GM23338 (cell line): ENCODE data around the gene ATP9B. TPM values are rescaled to one million over a fixed set of nuclear protein-coding genes. Genes with fewer than 3 reads are reported as not detected.

ENCODE experiments used
- ATAC-seq: fragments of 200-7000 bp; cut with Tn5 transposase; 3 replicates; pipeline ENCODE4 v1.9.1; 2020
- DNase-seq: peaks from one replicate; pipeline ENCODE4 v3.0.0-alpha.2; 2015; ENCODE audit warnings: low spot score
- H2AFZ ChIP-seq: fragments of 200-600 bp; sonication (generic); 2 replicates; pipeline ENCODE4 v1.8.0; 2016; ENCODE audit warnings: antibody characterized with exemption, mild to moderate bottlenecking, moderate library complexity
- H3F3A ChIP-seq: fragments of 200-600 bp; sonication (generic); replicated peaks from 2 replicates; pipeline ENCODE4 v1.8.0; 2017; ENCODE audit warnings: antibody characterized with exemption, mixed run types, low read depth
- H3K27ac ChIP-seq: fragments of 200-600 bp; sonication (generic); 2 replicates; pipeline ENCODE4 v1.6.1; 2016; ENCODE audit warnings: low read depth
- H3K27me3 ChIP-seq: fragments of 200-600 bp; sonication (generic); 2 replicates; pipeline ENCODE4 v1.8.0; 2016; ENCODE audit warnings: mild to moderate bottlenecking, mixed run types, moderate library complexity; ENCODE audit not compliant: insufficient read depth
- H3K36me3 ChIP-seq: fragments of 200-600 bp; sonication (generic); 2 replicates; pipeline ENCODE4 v1.8.0; 2016; ENCODE audit warnings: mild to moderate bottlenecking; ENCODE audit not compliant: insufficient read depth
- H3K4me1 ChIP-seq: fragments of 200-600 bp; sonication (generic); 2 replicates; pipeline ENCODE4 v1.8.0; 2016; ENCODE audit warnings: mild to moderate bottlenecking, moderate library complexity; ENCODE audit not compliant: insufficient read depth
- H3K4me2 ChIP-seq: fragments of 200-600 bp; sonication (generic); 2 replicates; pipeline ENCODE4 v1.7.1; 2017; ENCODE audit warnings: mixed run types
- H3K4me3 ChIP-seq: fragments of 200-600 bp; sonication (generic); 2 replicates; pipeline ENCODE4 v1.6.1; 2016; ENCODE audit warnings: mixed run types
- H3K79me2 ChIP-seq: fragments of 200-600 bp; sonication (generic); replicated peaks from 2 replicates; pipeline ENCODE4 v1.8.0; 2017; ENCODE audit warnings: mild to moderate bottlenecking; ENCODE audit not compliant: insufficient read depth
- H3K9me2 ChIP-seq: fragments of 200-600 bp; sonication (generic); 2 replicates; pipeline ENCODE4 v1.8.0; 2017; ENCODE audit not compliant: insufficient read depth
- H4K20me1 ChIP-seq: fragments of 200-600 bp; sonication (generic); replicated peaks from 2 replicates; pipeline ENCODE4 v1.8.0; 2017; ENCODE audit warnings: mild to moderate bottlenecking; ENCODE audit not compliant: insufficient read depth
- H3K27ac Mint-ChIP-seq: 2 replicates; pipeline ENCODE4 v1.8.0; 2020; ENCODE audit warnings: inconsistent platforms, mild to moderate bottlenecking, moderate library complexity, mixed read lengths
- H3K27me3 Mint-ChIP-seq: 3 replicates; pipeline ENCODE4 v1.8.0; 2022; ENCODE audit warnings: low read depth, mild to moderate bottlenecking, moderate library complexity, mixed read lengths, inconsistent platforms; ENCODE audit not compliant: insufficient read depth, poor library complexity
- H3K36me3 Mint-ChIP-seq: 3 replicates; pipeline ENCODE4 v1.8.0; 2021; ENCODE audit warnings: low read depth, mild to moderate bottlenecking, inconsistent platforms, moderate library complexity, mixed read lengths
- H3K4me1 Mint-ChIP-seq: 3 replicates; pipeline ENCODE4 v1.8.0; 2020; ENCODE audit warnings: mild to moderate bottlenecking, inconsistent platforms, mixed read lengths
- H3K4me3 Mint-ChIP-seq: 3 replicates; pipeline ENCODE4 v1.8.0; 2021; ENCODE audit warnings: moderate library complexity, mild to moderate bottlenecking, inconsistent platforms, mixed read lengths
- H3K9me3 Mint-ChIP-seq: 3 replicates; pipeline ENCODE4 v1.8.0; 2020; ENCODE audit warnings: moderate library complexity, mild to moderate bottlenecking, inconsistent platforms, mixed read lengths
- CREB1 ChIP-seq: fragments of 250-450 bp; sonication (Bioruptor Pico); IDR thresholded peaks from 2 replicates; pipeline ENCODE4 v1.5.0; 2020; ENCODE audit warnings: low read depth, mild to moderate bottlenecking, moderate library complexity
- EZH2phosphoT487 ChIP-seq: fragments of 200-600 bp; sonication (generic); IDR thresholded peaks from one replicate; pipeline ENCODE4 v1.8.1; 2018; ENCODE audit warnings: antibody characterized with exemption; ENCODE audit not compliant: unreplicated experiment
- JUNB ChIP-seq: IDR thresholded peaks from one replicate; pipeline ENCODE4 v1.6.1; 2016; ENCODE audit warnings: antibody characterized with exemption; ENCODE audit not compliant: unreplicated experiment
- NANOG ChIP-seq: IDR thresholded peaks from 2 replicates; pipeline ENCODE4 v1.6.1; 2016; ENCODE audit warnings: antibody characterized with exemption, borderline replicate concordance
- POLR2AphosphoS5 ChIP-seq: IDR thresholded peaks from 2 replicates; pipeline ENCODE4 v1.6.1; 2016; ENCODE audit warnings: antibody characterized with exemption, low read depth
- ZNF114 ChIP-seq: fragments of 250-450 bp; sonication (Bioruptor Pico); IDR thresholded peaks from 2 replicates; pipeline ENCODE4 v1.5.0; 2020; ENCODE audit warnings: mild to moderate bottlenecking, moderate library complexity
- ZNF331 ChIP-seq: fragments of 250-450 bp; sonication (Bioruptor Pico); IDR thresholded peaks from 2 replicates; pipeline ENCODE4 v1.5.0; 2020; ENCODE audit warnings: low read depth, mild to moderate bottlenecking, moderate library complexity
- polyA plus RNA-seq: library from polyadenylated mRNA; unstranded; fragments of >200 nt; fragmentation: Nextera tagmentation; extraction: Ambion mirVana; gene quantifications from 2 replicates; pipeline ENCODE4 v1.2.1, GENCODE V29; 2016
- total RNA-seq: library from RNA; depleted of rRNA; stranded (reverse); fragments of >200 nt; shearing (Covaris generic); gene quantifications from 2 replicates; pipeline ENCODE4 v1.2.3, GENCODE V29; 2014
- TF ChIP-seq, protein P1 (sequence below): IDR thresholded peaks from 2 replicates; pipeline ENCODE4 v1.6.1; 2016; ENCODE audit warnings: antibody characterized with exemption
- TF ChIP-seq, protein P2 (sequence below): fragments of 250-450 bp; sonication (Bioruptor Pico); IDR thresholded peaks from 2 replicates; pipeline ENCODE4 v1.5.0; 2020; ENCODE audit warnings: mild to moderate bottlenecking, moderate library complexity
- TF ChIP-seq, protein P3 (sequence below), 2 experiments: fragments of 200-600 bp in 1 of 2; sonication (generic) in 1 of 2; conservative IDR thresholded peaks; 2 replicates each; pipeline versions ENCODE4 v1.5.1 to v1.6.1; 2016 to 2017; ENCODE audit warnings: antibody characterized with exemption in 2 of 2, low read depth in 2 of 2, mild to moderate bottlenecking in 2 of 2, moderate library complexity in 1 of 2
- TF ChIP-seq, protein P4 (sequence below): IDR thresholded peaks from one replicate; pipeline ENCODE4 v1.6.1; 2018; ENCODE audit warnings: antibody characterized with exemption; ENCODE audit not compliant: unreplicated experiment

ATP9B gene
- total and polyA plus RNA-seq, 2 experiments from 2014 or later = 14.2 to 25.6 TPM

DNA sequence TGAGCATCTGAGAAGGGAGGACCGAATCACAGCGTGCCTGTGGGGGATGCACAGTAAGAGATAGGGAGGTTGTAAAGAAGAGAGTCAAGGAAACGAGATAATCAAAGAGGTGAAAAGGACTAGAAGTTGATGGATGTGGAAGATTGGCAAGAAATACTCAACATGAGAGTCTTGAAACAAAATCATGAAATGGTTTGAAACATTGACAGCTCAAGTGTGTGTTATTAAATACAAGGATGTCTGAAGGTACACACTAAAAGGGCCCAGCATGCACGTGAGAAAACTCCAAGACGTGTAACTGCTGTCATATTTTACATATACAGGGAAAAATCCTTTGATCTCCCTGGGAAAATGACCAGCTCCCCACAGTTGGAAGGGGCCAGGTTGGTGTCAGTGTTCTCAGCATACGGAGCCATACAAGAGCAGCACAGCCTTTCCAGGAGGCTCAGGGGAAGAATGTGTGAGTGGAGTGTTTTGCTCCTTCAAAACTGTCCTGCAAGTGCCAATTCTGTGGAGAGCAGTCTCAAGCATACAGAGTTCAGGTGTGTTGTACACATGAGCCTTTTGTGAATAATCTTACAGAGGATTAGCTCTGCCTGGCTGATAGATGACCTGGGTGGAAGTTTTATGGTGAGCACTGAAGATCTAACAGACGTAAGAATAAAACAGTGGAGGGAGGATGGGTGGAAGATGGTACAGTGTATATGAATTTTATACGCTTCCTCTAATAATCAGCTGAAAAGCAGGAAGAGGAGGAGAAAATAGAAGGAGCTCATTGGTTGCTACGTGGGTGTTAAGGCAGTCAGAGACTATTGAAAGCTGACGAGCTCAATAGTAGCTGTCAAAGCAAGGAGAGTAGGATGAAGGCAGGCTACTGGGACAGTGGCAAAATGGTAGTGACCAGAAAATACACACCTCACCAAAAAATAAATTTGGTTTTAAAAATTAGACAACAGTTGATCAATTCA, 126.8 kb downstream of the ATP9B start:
- no peak overlapping the region for H3K4me2 ChIP-seq
- Mint-ChIP-seq H3K27ac (no peak overlapping the region), H3K36me3 (peaks cover 15% of the 10 kb centered on the region), H3K4me3 (no peak overlapping the region), H3K27me3 (peaks cover 4% of the 10 kb centered on the region), H3K9me3 (peaks cover 8% of the 10 kb centered on the region), H3K4me1 (no peaks in the 10 kb centered on the region)
- no peak for TF ChIP-seq CREB1
- no peak for TF ChIP-seq ZNF114 (CRISPR knock-in tag)
- no peak for TF ChIP-seq EZH2phosphoT487
- TF ChIP-seq POLR2AphosphoS5 = no peak
- TF ChIP-seq, protein P1, sequence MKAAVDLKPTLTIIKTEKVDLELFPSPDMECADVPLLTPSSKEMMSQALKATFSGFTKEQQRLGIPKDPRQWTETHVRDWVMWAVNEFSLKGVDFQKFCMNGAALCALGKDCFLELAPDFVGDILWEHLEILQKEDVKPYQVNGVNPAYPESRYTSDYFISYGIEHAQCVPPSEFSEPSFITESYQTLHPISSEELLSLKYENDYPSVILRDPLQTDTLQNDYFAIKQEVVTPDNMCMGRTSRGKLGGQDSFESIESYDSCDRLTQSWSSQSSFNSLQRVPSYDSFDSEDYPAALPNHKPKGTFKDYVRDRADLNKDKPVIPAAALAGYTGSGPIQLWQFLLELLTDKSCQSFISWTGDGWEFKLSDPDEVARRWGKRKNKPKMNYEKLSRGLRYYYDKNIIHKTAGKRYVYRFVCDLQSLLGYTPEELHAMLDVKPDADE = no peak
- TF ChIP-seq ZNF331 (CRISPR knock-in tag) = no peak
- TF ChIP-seq, protein P2, sequence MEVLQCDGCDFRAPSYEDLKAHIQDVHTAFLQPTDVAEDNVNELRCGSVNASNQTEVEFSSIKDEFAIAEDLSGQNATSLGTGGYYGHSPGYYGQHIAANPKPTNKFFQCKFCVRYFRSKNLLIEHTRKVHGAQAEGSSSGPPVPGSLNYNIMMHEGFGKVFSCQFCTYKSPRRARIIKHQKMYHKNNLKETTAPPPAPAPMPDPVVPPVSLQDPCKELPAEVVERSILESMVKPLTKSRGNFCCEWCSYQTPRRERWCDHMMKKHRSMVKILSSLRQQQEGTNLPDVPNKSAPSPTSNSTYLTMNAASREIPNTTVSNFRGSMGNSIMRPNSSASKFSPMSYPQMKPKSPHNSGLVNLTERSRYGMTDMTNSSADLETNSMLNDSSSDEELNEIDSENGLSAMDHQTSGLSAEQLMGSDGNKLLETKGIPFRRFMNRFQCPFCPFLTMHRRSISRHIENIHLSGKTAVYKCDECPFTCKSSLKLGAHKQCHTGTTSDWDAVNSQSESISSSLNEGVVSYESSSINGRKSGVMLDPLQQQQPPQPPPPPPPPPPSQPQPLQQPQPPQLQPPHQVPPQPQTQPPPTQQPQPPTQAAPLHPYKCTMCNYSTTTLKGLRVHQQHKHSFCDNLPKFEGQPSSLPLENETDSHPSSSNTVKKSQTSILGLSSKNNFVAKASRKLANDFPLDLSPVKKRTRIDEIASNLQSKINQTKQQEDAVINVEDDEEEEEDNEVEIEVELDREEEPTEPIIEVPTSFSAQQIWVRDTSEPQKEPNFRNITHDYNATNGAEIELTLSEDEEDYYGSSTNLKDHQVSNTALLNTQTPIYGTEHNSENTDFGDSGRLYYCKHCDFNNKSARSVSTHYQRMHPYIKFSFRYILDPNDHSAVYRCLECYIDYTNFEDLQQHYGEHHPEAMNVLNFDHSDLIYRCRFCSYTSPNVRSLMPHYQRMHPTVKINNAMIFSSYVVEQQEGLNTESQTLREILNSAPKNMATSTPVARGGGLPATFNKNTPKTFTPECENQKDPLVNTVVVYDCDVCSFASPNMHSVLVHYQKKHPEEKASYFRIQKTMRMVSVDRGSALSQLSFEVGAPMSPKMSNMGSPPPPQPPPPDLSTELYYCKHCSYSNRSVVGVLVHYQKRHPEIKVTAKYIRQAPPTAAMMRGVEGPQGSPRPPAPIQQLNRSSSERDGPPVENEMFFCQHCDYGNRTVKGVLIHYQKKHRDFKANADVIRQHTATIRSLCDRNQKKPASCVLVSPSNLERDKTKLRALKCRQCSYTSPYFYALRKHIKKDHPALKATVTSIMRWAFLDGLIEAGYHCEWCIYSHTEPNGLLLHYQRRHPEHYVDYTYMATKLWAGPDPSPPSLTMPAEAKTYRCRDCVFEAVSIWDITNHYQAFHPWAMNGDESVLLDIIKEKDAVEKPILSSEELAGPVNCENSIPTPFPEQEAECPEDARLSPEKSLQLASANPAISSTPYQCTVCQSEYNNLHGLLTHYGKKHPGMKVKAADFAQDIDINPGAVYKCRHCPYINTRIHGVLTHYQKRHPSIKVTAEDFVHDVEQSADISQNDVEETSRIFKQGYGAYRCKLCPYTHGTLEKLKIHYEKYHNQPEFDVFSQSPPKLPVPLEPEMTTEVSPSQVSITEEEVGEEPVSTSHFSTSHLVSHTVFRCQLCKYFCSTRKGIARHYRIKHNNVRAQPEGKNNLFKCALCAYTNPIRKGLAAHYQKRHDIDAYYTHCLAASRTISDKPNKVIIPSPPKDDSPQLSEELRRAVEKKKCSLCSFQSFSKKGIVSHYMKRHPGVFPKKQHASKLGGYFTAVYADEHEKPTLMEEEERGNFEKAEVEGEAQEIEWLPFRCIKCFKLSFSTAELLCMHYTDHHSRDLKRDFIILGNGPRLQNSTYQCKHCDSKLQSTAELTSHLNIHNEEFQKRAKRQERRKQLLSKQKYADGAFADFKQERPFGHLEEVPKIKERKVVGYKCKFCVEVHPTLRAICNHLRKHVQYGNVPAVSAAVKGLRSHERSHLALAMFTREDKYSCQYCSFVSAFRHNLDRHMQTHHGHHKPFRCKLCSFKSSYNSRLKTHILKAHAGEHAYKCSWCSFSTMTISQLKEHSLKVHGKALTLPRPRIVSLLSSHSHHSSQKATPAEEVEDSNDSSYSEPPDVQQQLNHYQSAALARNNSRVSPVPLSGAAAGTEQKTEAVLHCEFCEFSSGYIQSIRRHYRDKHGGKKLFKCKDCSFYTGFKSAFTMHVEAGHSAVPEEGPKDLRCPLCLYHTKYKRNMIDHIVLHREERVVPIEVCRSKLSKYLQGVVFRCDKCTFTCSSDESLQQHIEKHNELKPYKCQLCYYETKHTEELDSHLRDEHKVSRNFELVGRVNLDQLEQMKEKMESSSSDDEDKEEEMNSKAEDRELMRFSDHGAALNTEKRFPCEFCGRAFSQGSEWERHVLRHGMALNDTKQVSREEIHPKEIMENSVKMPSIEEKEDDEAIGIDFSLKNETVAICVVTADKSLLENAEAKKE (CRISPR knock-in tag) = no peak
- TF ChIP-seq NANOG = no peak
- TF ChIP-seq, protein P3, sequence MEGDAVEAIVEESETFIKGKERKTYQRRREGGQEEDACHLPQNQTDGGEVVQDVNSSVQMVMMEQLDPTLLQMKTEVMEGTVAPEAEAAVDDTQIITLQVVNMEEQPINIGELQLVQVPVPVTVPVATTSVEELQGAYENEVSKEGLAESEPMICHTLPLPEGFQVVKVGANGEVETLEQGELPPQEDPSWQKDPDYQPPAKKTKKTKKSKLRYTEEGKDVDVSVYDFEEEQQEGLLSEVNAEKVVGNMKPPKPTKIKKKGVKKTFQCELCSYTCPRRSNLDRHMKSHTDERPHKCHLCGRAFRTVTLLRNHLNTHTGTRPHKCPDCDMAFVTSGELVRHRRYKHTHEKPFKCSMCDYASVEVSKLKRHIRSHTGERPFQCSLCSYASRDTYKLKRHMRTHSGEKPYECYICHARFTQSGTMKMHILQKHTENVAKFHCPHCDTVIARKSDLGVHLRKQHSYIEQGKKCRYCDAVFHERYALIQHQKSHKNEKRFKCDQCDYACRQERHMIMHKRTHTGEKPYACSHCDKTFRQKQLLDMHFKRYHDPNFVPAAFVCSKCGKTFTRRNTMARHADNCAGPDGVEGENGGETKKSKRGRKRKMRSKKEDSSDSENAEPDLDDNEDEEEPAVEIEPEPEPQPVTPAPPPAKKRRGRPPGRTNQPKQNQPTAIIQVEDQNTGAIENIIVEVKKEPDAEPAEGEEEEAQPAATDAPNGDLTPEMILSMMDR (conservative IDR thresholded peaks at IDR 0.05; ENCODE audit: low read depth in 2 of 2) = no peak
- no peak for TF ChIP-seq JUNB
- TF ChIP-seq, protein P4, sequence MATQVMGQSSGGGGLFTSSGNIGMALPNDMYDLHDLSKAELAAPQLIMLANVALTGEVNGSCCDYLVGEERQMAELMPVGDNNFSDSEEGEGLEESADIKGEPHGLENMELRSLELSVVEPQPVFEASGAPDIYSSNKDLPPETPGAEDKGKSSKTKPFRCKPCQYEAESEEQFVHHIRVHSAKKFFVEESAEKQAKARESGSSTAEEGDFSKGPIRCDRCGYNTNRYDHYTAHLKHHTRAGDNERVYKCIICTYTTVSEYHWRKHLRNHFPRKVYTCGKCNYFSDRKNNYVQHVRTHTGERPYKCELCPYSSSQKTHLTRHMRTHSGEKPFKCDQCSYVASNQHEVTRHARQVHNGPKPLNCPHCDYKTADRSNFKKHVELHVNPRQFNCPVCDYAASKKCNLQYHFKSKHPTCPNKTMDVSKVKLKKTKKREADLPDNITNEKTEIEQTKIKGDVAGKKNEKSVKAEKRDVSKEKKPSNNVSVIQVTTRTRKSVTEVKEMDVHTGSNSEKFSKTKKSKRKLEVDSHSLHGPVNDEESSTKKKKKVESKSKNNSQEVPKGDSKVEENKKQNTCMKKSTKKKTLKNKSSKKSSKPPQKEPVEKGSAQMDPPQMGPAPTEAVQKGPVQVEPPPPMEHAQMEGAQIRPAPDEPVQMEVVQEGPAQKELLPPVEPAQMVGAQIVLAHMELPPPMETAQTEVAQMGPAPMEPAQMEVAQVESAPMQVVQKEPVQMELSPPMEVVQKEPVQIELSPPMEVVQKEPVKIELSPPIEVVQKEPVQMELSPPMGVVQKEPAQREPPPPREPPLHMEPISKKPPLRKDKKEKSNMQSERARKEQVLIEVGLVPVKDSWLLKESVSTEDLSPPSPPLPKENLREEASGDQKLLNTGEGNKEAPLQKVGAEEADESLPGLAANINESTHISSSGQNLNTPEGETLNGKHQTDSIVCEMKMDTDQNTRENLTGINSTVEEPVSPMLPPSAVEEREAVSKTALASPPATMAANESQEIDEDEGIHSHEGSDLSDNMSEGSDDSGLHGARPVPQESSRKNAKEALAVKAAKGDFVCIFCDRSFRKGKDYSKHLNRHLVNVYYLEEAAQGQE = no peak
- no peaks in the 10 kb centered on the region for H3K27me3 ChIP-seq
- no peaks in the 10 kb centered on the region for H3K79me2 ChIP-seq
- H2AFZ ChIP-seq = no peak overlapping the region
- H3K9me2 ChIP-seq = no peaks in the 10 kb centered on the region
- no peak for DNase-seq
- H3K36me3 ChIP-seq = no peaks in the 10 kb centered on the region
- ATAC-seq = no peak
- no peaks in the 10 kb centered on the region for H4K20me1 ChIP-seq
- no peaks in the 10 kb centered on the region for H3K4me1 ChIP-seq
- H3K4me3 ChIP-seq = no peak overlapping the region
- no peaks in the 10 kb centered on the region for H3F3A ChIP-seq
- H3K27ac ChIP-seq = no peak overlapping the region
